Sigmoid colon (tissue), 4 donors: Measurements from ENCODE around the gene SCARB1.

ENCODE experiments used
- POLR2A ChIP-seq, 2 donors: fragments of 450-650 bp; IDR thresholded peaks; one replicate each; pipeline ENCODE4 v1.6.1; 2016; ENCODE audit warnings: antibody characterized with exemption in 2 of 2, mild to moderate bottlenecking in 2 of 2, moderate library complexity in 2 of 2
- POLR2AphosphoS5 ChIP-seq, 4 donors: sonication (generic); formaldehyde crosslinking; IDR thresholded peaks; one replicate each; pipeline ENCODE4 v1.6.1; 2017; ENCODE audit warnings: antibody characterized with exemption in 4 of 4
- TF ChIP-seq, protein P1 (sequence below), 4 experiments: fragments of 450-650 bp in 3 of 4; fragments of 200-600 bp in 1 of 4; IDR thresholded peaks; one replicate each; pipeline ENCODE4 v1.5.1; 2016 to 2019; ENCODE audit warnings: antibody characterized with exemption in 4 of 4, mild to moderate bottlenecking in 3 of 4, moderate library complexity in 2 of 4

DNA sequence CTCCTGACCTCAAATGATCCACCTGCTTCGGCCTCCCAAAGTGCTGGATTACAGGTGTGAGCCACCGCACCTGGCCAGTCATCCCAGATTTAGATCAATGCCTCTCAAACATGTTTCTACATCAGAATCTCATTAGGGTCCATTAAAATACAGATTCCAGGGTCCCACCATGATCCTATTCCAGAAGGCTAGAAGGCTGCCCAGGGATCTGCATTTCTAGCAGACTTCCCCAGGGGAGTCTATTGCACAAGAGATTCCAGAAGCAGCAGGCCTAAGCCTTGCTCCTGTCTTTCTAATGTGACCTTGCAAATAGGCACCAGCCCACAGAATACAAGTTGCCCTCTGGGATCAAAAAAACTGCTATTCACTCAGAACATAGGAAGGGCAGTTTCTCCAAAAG is 81.5 kb downstream of the SCARB1 start:
- TF ChIP-seq, protein P1, sequence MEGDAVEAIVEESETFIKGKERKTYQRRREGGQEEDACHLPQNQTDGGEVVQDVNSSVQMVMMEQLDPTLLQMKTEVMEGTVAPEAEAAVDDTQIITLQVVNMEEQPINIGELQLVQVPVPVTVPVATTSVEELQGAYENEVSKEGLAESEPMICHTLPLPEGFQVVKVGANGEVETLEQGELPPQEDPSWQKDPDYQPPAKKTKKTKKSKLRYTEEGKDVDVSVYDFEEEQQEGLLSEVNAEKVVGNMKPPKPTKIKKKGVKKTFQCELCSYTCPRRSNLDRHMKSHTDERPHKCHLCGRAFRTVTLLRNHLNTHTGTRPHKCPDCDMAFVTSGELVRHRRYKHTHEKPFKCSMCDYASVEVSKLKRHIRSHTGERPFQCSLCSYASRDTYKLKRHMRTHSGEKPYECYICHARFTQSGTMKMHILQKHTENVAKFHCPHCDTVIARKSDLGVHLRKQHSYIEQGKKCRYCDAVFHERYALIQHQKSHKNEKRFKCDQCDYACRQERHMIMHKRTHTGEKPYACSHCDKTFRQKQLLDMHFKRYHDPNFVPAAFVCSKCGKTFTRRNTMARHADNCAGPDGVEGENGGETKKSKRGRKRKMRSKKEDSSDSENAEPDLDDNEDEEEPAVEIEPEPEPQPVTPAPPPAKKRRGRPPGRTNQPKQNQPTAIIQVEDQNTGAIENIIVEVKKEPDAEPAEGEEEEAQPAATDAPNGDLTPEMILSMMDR (IDR thresholded peaks at IDR 0.05) = no peak
- TF ChIP-seq POLR2A (IDR thresholded peaks at IDR 0.05) = no peak
- TF ChIP-seq POLR2AphosphoS5 (IDR thresholded peaks at IDR 0.05) = no peak
